Pancreas (tissue), 10 donors: ENCODE data around the gene COQ10B. TPM values are rescaled to one million over a fixed set of nuclear protein-coding genes. Genes with fewer than 3 reads are reported as not detected.

Experiments used
- ATAC-seq, 4 donors: fragments of 200-7000 bp; cut with Tn5 transposase; one replicate each; pipeline versions ENCODE4 v1.8.0 to v1.9.1; 2020; ENCODE audit warnings: mild to moderate bottlenecking in 4 of 4, moderate library complexity in 4 of 4
- DNase-seq, 6 donors: peaks; one replicate each; pipeline ENCODE4 v3.0.0-alpha.2; 2020
- FAIRE-seq: peaks from 2 replicates; lab custom pipeline; 2012; peaks lifted over from hg19 to GRCh38; lab: Jason Lieb, UNC
- H3K27ac ChIP-seq, 4 donors: fragments of 200-600 bp; sonication (generic); 1 replicate in 3 of 4; 2 replicates in 1 of 4; pipeline versions ENCODE4 v1.5.0 to v1.8.0; 2020
- H3K27me3 ChIP-seq, 4 donors: fragments of 200-600 bp; one replicate each; pipeline ENCODE4 v1.8.0; 2021
- H3K36me3 ChIP-seq, 3 donors: fragments of 200-600 bp; sonication (generic) in 1 of 3; one replicate each; pipeline versions ENCODE4 v1.5.0 to v1.8.0; 2020 to 2021
- H3K4me1 ChIP-seq, 3 donors: fragments of 200-600 bp; one replicate each; pipeline ENCODE4 v1.8.0; 2021
- H3K4me3 ChIP-seq, 4 donors: fragments of 200-600 bp; sonication (generic) in 2 of 4; one replicate each; pipeline versions ENCODE4 v1.5.0 to v1.8.0; 2020 to 2021
- H3K9me3 ChIP-seq, 4 donors: fragments of 200-600 bp; one replicate each; pipeline ENCODE4 v1.8.0; 2021
- CTCF ChIP-seq, 4 donors: fragments of 200-600 bp; sonication (generic) in 3 of 4; IDR thresholded peaks; one replicate each; pipeline versions ENCODE4 v1.5.0 to v1.8.0; 2021; ENCODE audit warnings: antibody characterized with exemption in 4 of 4
- WGBS, 2 donors: extraction: QIAGEN DNeasy Blood & Tissue Kit; methylation state at CpG; one replicate each; pipeline ENCODE4 v1.1.7; 2013; 5-methylcytosine and 5-hydroxymethylcytosine counted together
- intact Hi-C, 3 donors: fragments of 100-400 bp; cut with DNase I; formaldehyde crosslinking; loops; one replicate each; pipeline versions ENCODE4 v1.11.1 to v1.14.2; 2022
- polyA plus RNA-seq, 2 donors: library from polyadenylated mRNA; stranded (reverse); fragments of 200-250 nt; gene quantifications; one replicate each; pipeline ENCODE4 v1.2.3, GENCODE V29; 2013
- total RNA-seq, 6 donors: library from RNA; stranded (reverse); fragmentation: NEBNext Ultra II Directional in 4 of 6; extraction: Animal tissue kit (Norgen Biotek cat#: 25700) in 4 of 6; gene quantifications; one replicate each; pipeline versions ENCODE4 v1.2.1 to v1.2.4, GENCODE V29; 2021 to 2023
- donor health status: healthy with polysubstance abuse.
- donor health status: DM: no; HTN: no; CAD: no; lungs with moderate emphysema.
- donor health status: DM: no; HTN: no; CAD: no.
- donor health status: control.
- donor health status: control.
- donor health status: Bipolar disorder and iron deficiency.
- donor health status: DM: yes; HTN: yes; CAD: no.
- donor health status: DM: no; HTN: no; CAD: no.
- donor health status: DM: no; HTN: no; CAD: no.
- donor health status: DM: yes; HTN: yes; CAD: no.

Gene COQ10B
- total and polyA plus RNA-seq, 8 donors: 5.7 to 10.8 (median 9.7) TPM

GRCh38 chr2:197498937-197499593, 45.7 kb downstream of the COQ10B start:
- no peaks in the 10 kb centered on the region for H3K27me3 ChIP-seq
- intact Hi-C loops: no loop called here
- FAIRE-seq (no peak), DNase-seq (peak; percentile 66 to 86 (median 72)), ATAC-seq (peak; percentile 30 to 47 (median 34))
- H3K36me3 ChIP-seq: peaks cover 0 to 26% (median 7%) of the 10 kb centered on the region in 3 donors
- H3K9me3 ChIP-seq: no peaks in the 10 kb centered on the region
- H3K27ac ChIP-seq: peak overlapping the region; percentile 86 to 100 (median 97)
- TF ChIP-seq CTCF (IDR thresholded peaks at IDR 0.05): no peak
- peaks cover 25 to 52% (median 38%) of the 10 kb centered on the region in 3 donors for H3K4me1 ChIP-seq
- peak overlapping the region; percentile 40 to 89 (median 74) for H3K4me3 ChIP-seq
- WGBS, 2 donors: 0% methylated on average over 46 of the region's 46 CpGs

- Histone ChIP-seq H3K9me3 (no peaks in the 10 kb centered on the region), H3K4me1 (peaks cover 25 to 52% (median 38%) of the 10 kb centered on the region in 3 donors), H3K27me3 (no peaks in the 10 kb centered on the region), H3K4me3 (peak within 1 kb of the TSS; percentile 45 to 89 (median 74)), H3K36me3 (peaks cover 0 to 26% (median 0%) of the 10 kb centered on the region in 3 donors), H3K27ac (peak within 1 kb of the TSS; percentile 86 to 100 (median 97))
- ATAC-seq (peak; percentile 85 to 90 (median 90)), DNase-seq (peak; percentile 98 to 99 (median 98)), FAIRE-seq (no peak)
- WGBS, 2 donors: 0 to 1% methylated on average over 76 to 104 of the region's 104 CpGs
- TF ChIP-seq CTCF (IDR thresholded peaks at IDR 0.05): no peak
- intact Hi-C loops: no loop called here
Measured at GRCh38 chr2:197499594-197500502, 46.5 kb downstream of the COQ10B start, which contains the start of the genes HSPD1 and HSPE1. HSPD1 (minus strand) TSS chr2:197499840; CDS start chr2:197498848, 992 bp downstream. HSPE1 (plus strand) TSS chr2:197500379; CDS start chr2:197500437, 58 bp downstream.

GRCh38 chr2:197500503-197501131, 47.3 kb downstream of the COQ10B start:
- WGBS, 2 donors: 0% methylated on average over 27 to 30 of the region's 30 CpGs
- Histone ChIP-seq H3K27ac (peak overlapping the region; percentile 86 to 100 (median 97)), H3K27me3 (no peaks in the 10 kb centered on the region), H3K4me1 (peaks cover 25 to 47% (median 38%) of the 10 kb centered on the region in 3 donors), H3K36me3 (peaks cover 0 to 23% (median 0%) of the 10 kb centered on the region in 3 donors), H3K9me3 (no peaks in the 10 kb centered on the region), H3K4me3 (peak overlapping the region; percentile 45 to 80 (median 63))
- intact Hi-C loops: no loop called here
- no peak for TF ChIP-seq CTCF (IDR thresholded peaks at IDR 0.05)
- DNase-seq: no peak
- ATAC-seq: peak; percentile 4 to 10 (median 6)
- FAIRE-seq: no peak

- DNase-seq (peak in 1 of 6 donors; percentile 30), ATAC-seq (no peak), FAIRE-seq (no peak)
- H3K27me3 ChIP-seq: no peaks in the 10 kb centered on the region
- intact Hi-C loops: no loop called here
- H3K36me3 ChIP-seq: peaks cover 0 to 15% (median 0%) of the 10 kb centered on the region in 3 donors
- WGBS, 2 donors: 19 to 20% methylated on average over 4 of the region's 4 CpGs
- no peak for TF ChIP-seq CTCF (IDR thresholded peaks at IDR 0.05)
- peak overlapping the region in 2 of 4 donors; percentile 100 for H3K27ac ChIP-seq
- H3K9me3 ChIP-seq: no peaks in the 10 kb centered on the region
- peak overlapping the region in 2 of 4 donors; percentile 69 to 80 for H3K4me3 ChIP-seq
- H3K4me1 ChIP-seq: peaks cover 21 to 34% (median 23%) of the 10 kb centered on the region in 3 donors
Measured at GRCh38 chr2:197502201-197502600, 48.8 kb downstream of the COQ10B start.
